ENCODE measurements around the gene VANGL1. TPM values are rescaled to one million over a fixed set of nuclear protein-coding genes. Genes with fewer than 3 reads are reported as not detected.

VANGL1 gene
- total and polyA plus RNA-seq, 2 of the 8 experiments (the other 6 are each of a cell fraction or from before 2014, with no cell fraction given), result 9.4 to 13.4 TPM

GRCh38 chr1:115652236-115652788, 10.5 kb downstream of the VANGL1 start:
- no peak overlapping the region for H3K4me2 ChIP-seq (ENCODE audit: insufficient read depth in 1 of 2, low read depth in 2 of 2, low read length in 2 of 2)
- ChIA-PET CTCF (ENCODE audit: partially characterized antibody) (interaction anchor here (0.6 to 1.8 kb wide), 4 partner anchors 24 to 268 kb away, joined by 3 to 6 read pairs (median 4); no protein-coding TSS in a partner anchor), POLR2A (ENCODE audit: partially characterized antibody) (no interaction called here)
- peaks cover 0 to 11% (median 7%) of the 10 kb centered on the region in 4 experiments; a peak in 5 of 8 replicates for H3K36me3 ChIP-seq (ENCODE audit: control insufficient read depth in 2 of 4, insufficient read depth in 4 of 4, low read length in 3 of 4)
- FAIRE-seq (no peak), DNase-seq (ENCODE audit: low read depth in 1 of 2, low spot score in 2 of 2) (no peak)
- no peak overlapping the region for H3K18ac ChIP-seq (ENCODE audit: extremely low read depth, low read length)
- H3K4me1 ChIP-seq (replicated peaks in 1 of 4; ENCODE audit: control insufficient read depth in 3 of 4, insufficient read depth in 4 of 4, low read length in 3 of 4), result peaks cover 21 to 47% (median 32%) of the 10 kb centered on the region in 4 experiments
- H3K23me2 ChIP-seq (ENCODE audit: low read depth, low read length), result no peaks in the 10 kb centered on the region
- H3K27ac ChIP-seq (ENCODE audit: low read depth, low read length), result no peak overlapping the region
- 98% methylated on average over 2 of the region's 2 CpGs; no CpG with 5 or more reads in 1 of the 2 experiments for WGBS, 2 experiments (ENCODE audit: extremely low coverage in 1 of 2, insufficient coverage in 1 of 2, insufficient read length in 1 of 2, insufficient replicate concordance in 2 of 2, low coverage in 1 of 2, low lambda C conversion rate in 2 of 2, missing lambda C conversion rate in 1 of 2)
- H2BK5ac ChIP-seq (ENCODE audit: low read depth, low read length), result no peak overlapping the region
- no peak overlapping the region for H2AK5ac ChIP-seq (ENCODE audit: low read depth, low read length)
- peaks cover 2% of the 10 kb centered on the region; the same call in 1 of the 2 replicates for H3K79me1 ChIP-seq (ENCODE audit: low read depth, low read length)
- no peak overlapping the region for H4K91ac ChIP-seq (replicated peaks; ENCODE audit: insufficient read length, low read length)
- H2BK120ac ChIP-seq (replicated peaks; ENCODE audit: low read depth, low read length), result no peak overlapping the region
- no peak overlapping the region for H3K23ac ChIP-seq (ENCODE audit: insufficient read length)
- no peak overlapping the region for H2BK20ac ChIP-seq (ENCODE audit: low read length)
- H3K14ac ChIP-seq (ENCODE audit: insufficient read length), result no peak overlapping the region
- H2BK15ac ChIP-seq (ENCODE audit: low read length), result no peak overlapping the region
- peaks cover 3 to 43% of the 10 kb centered on the region in 2 experiments; a peak in 2 of 4 replicates for H3K79me2 ChIP-seq (ENCODE audit: control insufficient read depth in 1 of 2, insufficient read depth in 2 of 2, low read length in 2 of 2)
- no peaks in the 10 kb centered on the region for H3K9me3 ChIP-seq (ENCODE audit: insufficient read depth in 2 of 2, low read depth in 1 of 2, low read length in 1 of 2)
- H3K27me3 ChIP-seq (replicated peaks in 1 of 4; ENCODE audit: control insufficient read depth in 3 of 4, extremely low read depth in 1 of 4, insufficient read depth in 3 of 4, low read length in 3 of 4), result no peaks in the 10 kb centered on the region
- peaks cover 2 to 9% of the 10 kb centered on the region in 2 experiments for H4K20me1 ChIP-seq (replicated peaks in 1 of 2; ENCODE audit: control insufficient read depth in 1 of 2, insufficient read depth in 2 of 2, low read length in 2 of 2)
- H3K4me3 ChIP-seq (ENCODE audit: extremely low read depth in 1 of 4, insufficient read depth in 2 of 4, low read depth in 3 of 4, low read length in 4 of 4), result no peak overlapping the region
- no peak overlapping the region for H3K4ac ChIP-seq (replicated peaks; ENCODE audit: insufficient read length, low read depth, low read length)
- no peak overlapping the region for H3K9ac ChIP-seq (replicated peaks in 1 of 4; ENCODE audit: extremely low read depth in 1 of 4, low read depth in 3 of 4, low read length in 3 of 4)
- H2BK12ac ChIP-seq (ENCODE audit: low read depth, low read length), result no peak overlapping the region
- H2AFZ ChIP-seq (ENCODE audit: low read length), result no peak overlapping the region
- no peak overlapping the region for H3K56ac ChIP-seq (replicated peaks; ENCODE audit: insufficient read length, low read depth, low read length)
- H4K8ac ChIP-seq (ENCODE audit: extremely low read depth, insufficient read depth, low read length), result no peak overlapping the region
- H4K5ac ChIP-seq (ENCODE audit: insufficient read length, low read depth, low read length), result no peak overlapping the region
- no peak for TF ChIP-seq MAFK (IDR thresholded peaks at IDR 0.05; ENCODE audit: low read depth, low read length)
- no peak for TF ChIP-seq CTBP2 (IDR thresholded peaks at IDR 0.05; ENCODE audit: borderline replicate concordance, insufficient read depth, insufficient read length, low read length)
- TF ChIP-seq NANOG (IDR thresholded peaks at IDR 0.05; ENCODE audit: insufficient read depth, low read depth, low read length, poor library complexity, severe bottlenecking), result no peak
- TF ChIP-seq KDM5A (IDR thresholded peaks at IDR 0.05; ENCODE audit: low read length), result no peak
- no peak for TF ChIP-seq TBP (IDR thresholded peaks at IDR 0.05; ENCODE audit: low read depth, low read length)
- no peak for TF ChIP-seq ATF3 (IDR thresholded peaks at IDR 0.05; ENCODE audit: insufficient read depth, low read depth, low read length)
- TF ChIP-seq POLR2AphosphoS5 (IDR thresholded peaks at IDR 0.05; ENCODE audit: low read depth, low read length), result no peak
- no peak for TF ChIP-seq TEAD4 (IDR thresholded peaks at IDR 0.05; ENCODE audit: low read depth, low read length)
- TF ChIP-seq CEBPB (IDR thresholded peaks at IDR 0.05; ENCODE audit: low read depth, low read length), result no peak
- no peak for TF ChIP-seq RAD21 (IDR thresholded peaks at IDR 0.05 in 1 of 2, conservative IDR thresholded peaks at IDR 0.05 in 1 of 2; ENCODE audit: low read depth in 2 of 2, low read length in 2 of 2)
- TF ChIP-seq HDAC6 (IDR thresholded peaks at IDR 0.05; ENCODE audit: low read depth, low read length), result no peak
- no peak for TF ChIP-seq SRF (IDR thresholded peaks at IDR 0.05; ENCODE audit: low read depth, low read length)

Data from H1 (cell line).